HepG2 (cell line): ENCODE measurements around the gene COL26A1. TPM values are rescaled to one million over a fixed set of nuclear protein-coding genes. Genes with fewer than 3 reads are reported as not detected.

Experiments used
- GPN1 ChIP-seq: sonication (generic); formaldehyde crosslinking; IDR thresholded peaks from 2 replicates; pipeline ENCODE4 v1.5.1; 2020; ENCODE audit warnings: missing genetic modification reagents, borderline replicate concordance
- HES4 ChIP-seq: sonication (generic); formaldehyde crosslinking; IDR thresholded peaks from 2 replicates; pipeline ENCODE4 v1.9.0; 2021; ENCODE audit warnings: mild to moderate bottlenecking, missing genetic modification reagents, borderline replicate concordance
- JARID2 ChIP-seq: sonication (generic); formaldehyde crosslinking; IDR thresholded peaks from 2 replicates; pipeline ENCODE4 v1.8.1; 2023; ENCODE audit warnings: missing genetic modification reagents, inconsistent platforms; ENCODE audit not compliant: insufficient replicate concordance
- POGK ChIP-seq: sonication (generic); formaldehyde crosslinking; conservative IDR thresholded peaks from 2 replicates; pipeline ENCODE4 v1.8.0; 2022; ENCODE audit warnings: mild to moderate bottlenecking, moderate library complexity, missing genetic modification reagents
- PTBP1 ChIP-seq: fragments of 200-400 bp; formaldehyde crosslinking; IDR thresholded peaks from 2 replicates; pipeline ENCODE4 v1.6.1; 2018; ENCODE audit warnings: low read length, low read depth; ENCODE audit not compliant: poor library complexity, severe bottlenecking
- RBAK ChIP-seq: sonication (generic); formaldehyde crosslinking; IDR thresholded peaks from 2 replicates; pipeline ENCODE4 v1.5.1; 2020; ENCODE audit warnings: mild to moderate bottlenecking, missing genetic modification reagents
- RNF219 ChIP-seq: sonication (generic); formaldehyde crosslinking; IDR thresholded peaks from 2 replicates; pipeline ENCODE4 v1.5.0; 2020; ENCODE audit warnings: mild to moderate bottlenecking, missing genetic modification reagents
- SCMH1 ChIP-seq: sonication (generic); formaldehyde crosslinking; IDR thresholded peaks from 2 replicates; pipeline ENCODE4 v1.9.0; 2021; ENCODE audit warnings: missing genetic modification reagents, mild to moderate bottlenecking, borderline replicate concordance
- SETDB1 ChIP-seq: sonication (generic); formaldehyde crosslinking; IDR thresholded peaks from 2 replicates; pipeline ENCODE4 v1.5.1; 2020; ENCODE audit warnings: missing genetic modification reagents, mild to moderate bottlenecking, borderline replicate concordance
- SRY ChIP-seq: sonication (generic); formaldehyde crosslinking; IDR thresholded peaks from 2 replicates; pipeline ENCODE4 v1.8.0; 2022; ENCODE audit warnings: mild to moderate bottlenecking, missing genetic modification reagents
- TERF1 ChIP-seq: sonication (generic); formaldehyde crosslinking; IDR thresholded peaks from 2 replicates; pipeline ENCODE4 v1.8.0; 2022; ENCODE audit warnings: mild to moderate bottlenecking, missing genetic modification reagents, moderate library complexity
- THAP11 ChIP-seq: IDR thresholded peaks from 2 replicates; pipeline ENCODE4 v1.6.1; 2016; ENCODE audit warnings: missing biosample characterization, missing genetic modification reagents
- ZBTB1 ChIP-seq: sonication (generic); formaldehyde crosslinking; IDR thresholded peaks from 2 replicates; pipeline ENCODE4 v1.4.0; 2020; ENCODE audit warnings: missing genetic modification reagents, borderline replicate concordance
- ZBTB4 ChIP-seq: sonication (generic); formaldehyde crosslinking; IDR thresholded peaks from 2 replicates; pipeline ENCODE4 v1.4.0; 2020; ENCODE audit warnings: missing genetic modification reagents, mild to moderate bottlenecking, borderline replicate concordance
- ZBTB7A ChIP-seq: sonication (generic); formaldehyde crosslinking; IDR thresholded peaks from 2 replicates; pipeline ENCODE4 v1.8.0; 2022; ENCODE audit warnings: mild to moderate bottlenecking, missing genetic modification reagents
- ZFP90 ChIP-seq: sonication (generic); formaldehyde crosslinking; IDR thresholded peaks from 2 replicates; pipeline ENCODE4 v1.8.0; 2022; ENCODE audit warnings: missing genetic modification reagents, mild to moderate bottlenecking, inconsistent platforms, borderline replicate concordance
- ZKSCAN1 ChIP-seq: fragments of 150-350 bp; IDR thresholded peaks from 2 replicates; pipeline ENCODE4 v1.6.1; 2014; ENCODE audit warnings: low read length
- ZNF605 ChIP-seq: sonication (generic); formaldehyde crosslinking; IDR thresholded peaks from 2 replicates; pipeline ENCODE4 v1.8.0; 2022; ENCODE audit warnings: mild to moderate bottlenecking, missing genetic modification reagents
- ZNF713 ChIP-seq: sonication (generic); formaldehyde crosslinking; IDR thresholded peaks from 2 replicates; pipeline ENCODE4 v1.4.0; 2020; ENCODE audit warnings: mild to moderate bottlenecking, missing genetic modification reagents
- ZNF839 ChIP-seq: sonication (generic); formaldehyde crosslinking; IDR thresholded peaks from 2 replicates; pipeline ENCODE4 v1.4.0; 2020; ENCODE audit warnings: missing genetic modification reagents, mild to moderate bottlenecking, borderline replicate concordance
- polyA plus RNA-seq, 8 experiments: library from polyadenylated mRNA; depleted of rRNA in 3 of 8; stranded (reverse) in 7 of 8; unstranded in 1 of 8; fragments of >200 nt; fragmentation: Illumina TruSeq in 4 of 8; extraction: Trizol in 4 of 8; gene quantifications; 2 replicates each; pipeline versions ENCODE4 v1.2.1 to v1.2.3, GENCODE V29; 2011 to 2016; ENCODE audit warnings: low read depth in 4 of 8, missing spikeins in 1 of 8, mixed read lengths in 1 of 8; ENCODE audit not compliant: insufficient read depth in 1 of 8
- total RNA-seq, 5 experiments: library from RNA; depleted of rRNA; stranded (reverse); fragments of >200 nt; fragmentation: Illumina TruSeq; extraction: Trizol; gene quantifications; 2 replicates each; pipeline ENCODE4 v1.2.3, GENCODE V29; 2016; ENCODE audit warnings: low read depth in 1 of 5
- TF ChIP-seq, protein P1 (sequence below): sonication (generic); formaldehyde crosslinking; IDR thresholded peaks from 2 replicates; pipeline ENCODE4 v1.4.0; 2020; ENCODE audit warnings: missing genetic modification reagents

Gene COL26A1
- total and polyA plus RNA-seq, 2 of the 13 experiments (the other 11 are each of a cell fraction or from before 2014, with no cell fraction given): 7.8 to 9.2 TPM

DNA sequence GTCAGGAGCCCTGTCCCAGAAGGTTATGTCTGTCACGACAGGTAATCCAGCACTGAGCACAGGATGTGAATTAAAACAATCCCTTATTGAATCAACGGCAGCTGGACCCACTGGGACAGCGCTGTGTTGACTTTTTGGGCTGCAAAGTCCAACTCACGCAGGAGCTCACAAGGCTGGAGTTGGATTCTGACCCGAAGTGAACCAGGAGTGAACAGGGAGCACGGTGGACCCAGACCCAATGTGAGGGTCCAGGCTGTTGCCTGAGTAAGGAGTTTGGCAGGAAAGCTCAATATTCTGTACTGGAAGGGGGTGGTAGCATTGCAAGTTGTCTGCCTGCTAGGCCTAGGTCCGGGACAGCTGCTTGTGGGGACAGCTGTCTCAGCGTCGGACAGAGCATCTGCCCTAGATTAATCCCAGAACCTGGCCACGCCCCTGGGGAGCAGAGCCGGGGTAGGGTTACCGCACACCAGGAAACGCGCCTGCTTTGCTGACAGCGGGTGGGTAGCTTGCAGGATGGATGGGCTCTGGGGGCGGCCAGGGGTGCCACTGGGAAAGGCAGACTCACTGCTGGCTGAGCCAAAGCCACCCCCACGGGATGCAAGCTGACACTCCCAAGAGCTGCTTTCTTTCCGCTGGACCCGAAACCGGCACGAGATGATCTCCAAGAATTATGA, 24.0 kb downstream of the COL26A1 start (continued):
- TF ChIP-seq SRY (CRISPR knock-in tag) (no peak), RNF219 (no peak), ZKSCAN1 (no peak), ZFP90 (CRISPR knock-in tag) (0 out of 2 replicates have a peak, but pooled peaks have one; percentile 18), ZNF713 (CRISPR knock-in tag) (no peak), SCMH1 (no peak), RBAK (no peak), ZBTB7A (peak; percentile 67), PTBP1 (no peak), HES4 (CRISPR knock-in tag) (no peak), ZBTB1 (0 out of 2 replicates have a peak, but pooled peaks have one; percentile 50), POGK (CRISPR knock-in tag) (no peak), ZBTB4 (CRISPR knock-in tag) (peak; percentile 23; the same call in 1 of the 2 replicates), THAP11 (CRISPR knock-in tag) (no peak), SETDB1 (no peak), ZNF839 (CRISPR knock-in tag) (no peak), GPN1 (CRISPR knock-in tag) (no peak), ZNF605 (peak; percentile 77; the same call in 1 of the 2 replicates), JARID2 (CRISPR knock-in tag) (no peak), TERF1 (CRISPR knock-in tag) (no peak)
- TF ChIP-seq, protein P1, sequence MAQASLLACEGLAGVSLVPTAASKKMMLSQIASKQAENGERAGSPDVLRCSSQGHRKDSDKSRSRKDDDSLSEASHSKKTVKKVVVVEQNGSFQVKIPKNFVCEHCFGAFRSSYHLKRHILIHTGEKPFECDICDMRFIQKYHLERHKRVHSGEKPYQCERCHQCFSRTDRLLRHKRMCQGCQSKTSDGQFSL (CRISPR knock-in tag): no peak
